Nephron progenitor cell (in vitro differentiated cells): Measurements from ENCODE around the gene TSTD1.
"Not testable (repeated sequence)": the region's sequence is repeated elsewhere in the genome, so short reads cannot be mapped to it uniquely, and the experiment has no call there.

Source experiments
- DNase-seq: peaks from one replicate; pipeline ENCODE4 v3.0.0; 2021
- H3K27ac Mint-ChIP-seq: 2 replicates; pipeline ENCODE4 v1.8.0; 2021; ENCODE audit warnings: mild to moderate bottlenecking, moderate library complexity, mixed read lengths
- H3K27me3 Mint-ChIP-seq: 2 replicates; pipeline ENCODE4 v1.8.0; 2021; ENCODE audit warnings: mild to moderate bottlenecking, low read depth, mixed read lengths; ENCODE audit not compliant: poor library complexity
- H3K36me3 Mint-ChIP-seq: 2 replicates; pipeline ENCODE4 v1.8.0; 2021; ENCODE audit warnings: low read depth, mixed read lengths
- H3K4me1 Mint-ChIP-seq: 2 replicates; pipeline ENCODE4 v1.8.0; 2021; ENCODE audit warnings: mixed read lengths
- H3K4me3 Mint-ChIP-seq: 2 replicates; pipeline ENCODE4 v1.8.0; 2021; ENCODE audit warnings: mild to moderate bottlenecking, moderate library complexity, mixed read lengths
- H3K9me3 Mint-ChIP-seq: 2 replicates; pipeline ENCODE4 v1.8.0; 2021; ENCODE audit warnings: mild to moderate bottlenecking, moderate library complexity, mixed read lengths
- CTCF ChIP-seq: fragments of 200-600 bp; sonication (generic); IDR thresholded peaks from 2 replicates; pipeline ENCODE4 v1.5.0; 2021; ENCODE audit warnings: antibody characterized with exemption

Gene TSTD1

DNA sequence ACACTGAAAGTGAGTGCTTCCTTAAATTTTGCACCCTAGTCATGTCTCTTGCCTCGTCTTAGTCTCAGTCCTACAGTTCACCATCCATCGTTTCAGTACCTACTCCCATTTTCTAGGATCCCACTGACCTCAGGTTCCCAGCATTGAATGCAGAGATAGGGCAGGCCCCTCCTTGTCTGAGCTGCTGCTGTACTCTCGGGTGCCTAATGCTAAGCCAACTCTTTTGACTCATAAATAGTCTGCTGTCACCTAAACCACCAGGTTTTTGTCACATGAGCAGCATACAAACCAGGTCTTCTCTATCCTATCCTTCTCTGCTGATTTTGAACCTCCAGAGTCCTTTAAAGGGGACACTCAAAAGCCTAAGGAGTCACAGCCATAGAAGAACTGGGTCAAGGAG lies 27.9 kb upstream of the TSTD1 start:
- Mint-ChIP-seq H3K27ac (no peak overlapping the region), H3K9me3 (no peaks in the 10 kb centered on the region), H3K4me1 (peaks cover 12% of the 10 kb centered on the region), H3K4me3 (no peak overlapping the region), H3K27me3 (peaks cover 22% of the 10 kb centered on the region), H3K36me3 (no peaks in the 10 kb centered on the region)
- no peak for TF ChIP-seq CTCF
- DNase-seq = no peak

DNA sequence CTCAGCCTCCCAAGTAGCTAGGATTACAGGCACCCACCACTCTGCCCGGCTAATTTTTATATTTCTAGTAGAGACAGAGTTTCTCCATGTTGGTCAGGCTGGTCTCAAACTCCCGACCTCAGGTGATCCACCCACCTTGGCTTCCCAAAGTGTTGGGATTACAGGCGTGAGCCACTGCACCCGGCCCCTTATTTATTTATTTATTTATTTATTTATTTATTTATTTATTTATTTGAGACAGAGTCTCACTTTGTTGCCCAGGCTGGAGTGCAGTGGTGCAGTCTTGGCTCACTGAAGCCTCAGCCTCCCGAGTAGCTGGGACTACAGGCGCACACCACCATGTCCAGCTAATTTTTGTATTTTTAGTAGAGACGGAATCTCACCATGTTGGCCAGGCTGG lies 26.9 kb upstream of the TSTD1 start:
- Mint-ChIP-seq H3K27me3 (peaks cover 19% of the 10 kb centered on the region), H3K4me1 (peaks cover 12% of the 10 kb centered on the region)
- not testable (repeated sequence) for DNase-seq, H3K4me3 Mint-ChIP-seq, H3K27ac Mint-ChIP-seq, H3K36me3 Mint-ChIP-seq, H3K9me3 Mint-ChIP-seq

DNA sequence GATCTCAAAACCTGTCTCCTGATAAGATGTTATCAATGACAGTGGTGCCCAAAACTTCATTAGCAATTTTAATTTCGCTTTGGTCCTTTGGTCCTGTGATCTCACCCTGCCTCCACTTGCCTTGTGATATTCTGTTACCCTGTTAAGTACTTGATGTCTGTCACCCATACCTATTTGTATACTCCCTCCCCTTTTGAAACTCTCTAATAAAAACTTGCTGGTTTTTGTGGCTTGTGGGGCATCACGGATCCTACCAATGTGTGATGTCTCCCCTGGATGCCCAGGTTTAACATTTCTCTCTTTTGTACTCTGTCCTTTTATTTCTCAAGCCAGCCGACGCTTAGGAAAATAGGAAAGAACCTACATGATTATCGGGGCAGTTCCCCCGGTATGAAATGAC lies 25.2 kb upstream of the TSTD1 start:
- H3K27me3 Mint-ChIP-seq = peaks cover 19% of the 10 kb centered on the region
- not testable (repeated sequence) for DNase-seq, H3K36me3 Mint-ChIP-seq, H3K4me3 Mint-ChIP-seq, H3K9me3 Mint-ChIP-seq, H3K27ac Mint-ChIP-seq
- peaks cover 15% of the 10 kb centered on the region for H3K4me1 Mint-ChIP-seq

DNA sequence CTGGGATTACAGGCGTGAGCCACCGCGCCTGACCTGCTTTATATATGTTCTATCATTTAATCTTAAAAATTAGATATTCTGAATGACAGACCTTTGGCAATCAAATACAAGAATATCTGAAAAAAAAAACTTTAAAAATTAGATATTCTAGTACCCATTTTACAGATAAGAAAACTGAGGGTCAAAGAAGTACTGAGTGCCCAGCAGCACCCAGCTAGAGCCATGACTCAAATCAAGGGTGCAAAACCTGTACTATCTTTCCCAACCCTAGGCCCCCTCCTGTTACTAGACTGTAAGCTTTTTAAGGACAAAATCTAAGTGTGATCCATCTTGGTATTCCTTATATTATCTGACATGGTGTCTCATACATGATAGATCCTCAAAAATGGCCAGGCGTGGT lies 22.7 kb upstream of the TSTD1 start:
- no peak for DNase-seq
- peaks cover 8% of the 10 kb centered on the region for H3K4me1 Mint-ChIP-seq
- H3K4me3 Mint-ChIP-seq = no peak overlapping the region
- no peaks in the 10 kb centered on the region for H3K9me3 Mint-ChIP-seq
- H3K27ac Mint-ChIP-seq = no peak overlapping the region
- H3K27me3 Mint-ChIP-seq = peaks cover 20% of the 10 kb centered on the region
- TF ChIP-seq CTCF = no peak
- no peaks in the 10 kb centered on the region for H3K36me3 Mint-ChIP-seq

DNA sequence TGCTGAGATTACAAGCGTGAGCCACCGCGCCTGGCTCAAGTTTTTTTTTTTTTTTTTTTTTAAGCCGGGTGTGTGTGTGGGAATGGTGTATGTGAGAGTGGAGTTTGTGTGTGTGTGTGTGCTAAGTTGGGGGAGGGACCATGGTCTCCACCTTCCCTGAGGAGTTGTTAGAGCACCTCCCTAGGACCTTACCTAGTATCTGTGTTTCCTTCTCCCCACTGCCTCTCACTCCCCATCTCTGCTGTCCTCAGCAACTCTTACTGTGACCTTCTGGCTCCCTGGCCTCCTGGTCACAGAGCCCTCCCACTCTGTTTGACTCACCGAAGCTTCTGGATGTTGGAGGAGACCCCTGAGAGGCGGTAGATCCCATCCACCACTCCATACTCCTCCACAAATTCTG lies 20.5 kb upstream of the TSTD1 start:
- Mint-ChIP-seq H3K4me3 (no peak overlapping the region), H3K27me3 (peaks cover 16% of the 10 kb centered on the region), H3K9me3 (no peaks in the 10 kb centered on the region), H3K27ac (peak overlapping the region; percentile 41), H3K4me1 (peaks cover 8% of the 10 kb centered on the region), H3K36me3 (no peaks in the 10 kb centered on the region)
- TF ChIP-seq CTCF = no peak
- DNase-seq = no peak

DNA sequence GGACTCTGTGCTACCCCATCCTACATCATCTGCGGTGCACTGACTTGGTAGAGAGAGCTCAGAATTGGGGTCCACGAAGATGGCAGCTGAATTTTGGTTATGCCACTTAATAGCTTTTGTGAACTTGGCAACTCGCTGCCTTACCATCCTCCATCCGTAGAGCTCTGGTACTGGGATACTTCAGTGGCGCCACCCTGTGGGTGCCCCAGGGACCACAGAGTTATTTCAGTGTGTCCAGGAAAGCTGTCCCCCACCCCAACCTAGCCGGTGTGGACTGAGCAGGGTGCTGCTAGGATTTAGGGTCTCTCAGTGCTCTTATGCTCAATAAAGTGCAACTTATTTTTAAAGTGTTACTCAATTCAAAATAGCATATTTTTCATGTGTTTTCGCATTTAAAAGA lies 16.0 kb upstream of the TSTD1 start:
- Mint-ChIP-seq H3K27ac (no peak overlapping the region), H3K27me3 (peaks cover 14% of the 10 kb centered on the region), H3K36me3 (no peaks in the 10 kb centered on the region), H3K4me1 (peaks cover 6% of the 10 kb centered on the region), H3K4me3 (no peak overlapping the region), H3K9me3 (peaks cover 2% of the 10 kb centered on the region)
- no peak for DNase-seq
- TF ChIP-seq CTCF = no peak

DNA sequence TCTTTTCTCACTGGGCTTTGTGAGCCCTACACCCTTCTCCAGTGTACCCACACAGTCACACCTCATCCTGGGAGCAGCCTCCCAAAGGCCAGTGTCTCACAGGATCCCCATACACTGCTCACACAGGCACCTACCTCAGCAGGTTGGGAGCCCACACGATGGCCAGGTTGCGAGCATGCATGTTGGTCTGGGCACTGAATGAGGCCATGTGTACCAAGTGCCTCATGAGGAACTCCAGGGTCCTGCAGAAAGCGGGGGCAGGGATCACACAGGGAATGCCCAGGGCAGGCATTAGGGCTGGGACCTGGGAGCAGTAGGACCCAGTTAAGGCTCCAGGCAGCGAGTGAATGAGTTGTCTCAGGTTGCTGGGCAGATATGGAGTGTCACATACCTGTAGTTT lies 15.5 kb upstream of the TSTD1 start:
- no peak for TF ChIP-seq CTCF
- H3K4me3 Mint-ChIP-seq = no peak overlapping the region
- H3K9me3 Mint-ChIP-seq = peaks cover 8% of the 10 kb centered on the region
- no peaks in the 10 kb centered on the region for H3K36me3 Mint-ChIP-seq
- H3K27ac Mint-ChIP-seq = no peak overlapping the region
- peaks cover under 1% of the 10 kb centered on the region for H3K4me1 Mint-ChIP-seq
- H3K27me3 Mint-ChIP-seq = peaks cover 15% of the 10 kb centered on the region
- no peak for DNase-seq
